PC-3 (cell line): ENCODE data around the gene DDI2. TPM values are rescaled to one million over a fixed set of nuclear protein-coding genes. Genes with fewer than 3 reads are reported as not detected.
"Not testable (repeated sequence)": the region's sequence is repeated elsewhere in the genome, so short reads cannot be mapped to it uniquely, and the experiment has no call there.

Source experiments
- ATAC-seq: fragments of 200-7000 bp; cut with Tn5 transposase; 2 replicates; pipeline ENCODE4 v1.9.1; 2020; ENCODE audit warnings: mild to moderate bottlenecking, moderate library complexity
- BruUV-seq: library from RNA; stranded (reverse); fragments of 400-500 nt; replicated peaks from 2 replicates; lab custom pipeline; 2021; lab: Mats Ljungman, UMichigan
- CTCF ChIA-PET: fragments of 300-600 bp; sonication (Branson Sonifier 250); formaldehyde crosslinking; loops from one replicate; lab custom pipeline; 2022; ENCODE audit warnings: antibody characterized with exemption; lab: Charles Lee
- POLR2A ChIA-PET: fragments of 300-600 bp; sonication (Branson Sonifier 250); formaldehyde crosslinking; loops from one replicate; lab custom pipeline; 2022; ENCODE audit warnings: antibody characterized with exemption; ENCODE audit not compliant: unreplicated experiment; lab: Charles Lee
- DNase-seq: peaks from one replicate; pipeline ENCODE4 v3.0.0-alpha.2; 2015
- H2AFZ ChIP-seq: fragments of 300-600 bp; sonication (generic); 2 replicates; pipeline ENCODE4 v1.6.0; 2016; ENCODE audit warnings: antibody characterized with exemption, low read length
- H3F3A ChIP-seq: fragments of 300-600 bp; sonication (generic); one replicate; pipeline ENCODE4 v1.6.0; 2017; ENCODE audit warnings: antibody characterized with exemption, low read length, control low read depth, mild to moderate bottlenecking; ENCODE audit not compliant: unreplicated experiment
- H3K27ac ChIP-seq: fragments of 300-600 bp; sonication (generic); 2 replicates; pipeline ENCODE4 v1.5.1; 2016; ENCODE audit warnings: mild to moderate bottlenecking, low read length
- H3K27me3 ChIP-seq: fragments of 300-600 bp; sonication (generic); 2 replicates; pipeline ENCODE4 v1.6.1; 2016; ENCODE audit warnings: low read length, mixed read lengths
- H3K36me3 ChIP-seq: fragments of 300-600 bp; sonication (generic); 2 replicates; pipeline ENCODE4 v1.6.1; 2016; ENCODE audit warnings: low read depth, mixed run types, low read length, mixed read lengths
- H3K4me1 ChIP-seq: fragments of 300-600 bp; sonication (generic); 2 replicates; pipeline ENCODE4 v1.5.1; 2016; ENCODE audit warnings: low read length; ENCODE audit not compliant: insufficient read depth
- H3K4me2 ChIP-seq: fragments of 300-600 bp; sonication (generic); 2 replicates; pipeline ENCODE4 v1.6.0; 2016; ENCODE audit warnings: low read length
- H3K4me3 ChIP-seq: fragments of 300-600 bp; sonication (generic); 2 replicates; pipeline ENCODE4 v1.5.1; 2016; ENCODE audit warnings: mild to moderate bottlenecking, low read length, mixed read lengths
- H3K79me2 ChIP-seq: fragments of 300-600 bp; sonication (generic); 2 replicates; pipeline ENCODE4 v1.6.1; 2017; ENCODE audit warnings: low read length, mixed read lengths
- H3K9ac ChIP-seq: fragments of 300-600 bp; sonication (generic); 2 replicates; pipeline ENCODE4 v1.6.0; 2016; ENCODE audit warnings: mild to moderate bottlenecking, low read length
- H3K9me2 ChIP-seq: fragments of 300-600 bp; sonication (generic); replicated peaks from 2 replicates; pipeline ENCODE4 v1.6.1; 2016; ENCODE audit warnings: mixed run types, low read length, mixed read lengths
- H3K9me3 ChIP-seq: fragments of 300-600 bp; sonication (generic); 2 replicates; pipeline ENCODE4 v1.6.1; 2016; ENCODE audit warnings: low read length, mixed read lengths
- H4K20me1 ChIP-seq: fragments of 300-600 bp; sonication (generic); 2 replicates; pipeline ENCODE4 v1.6.1; 2016; ENCODE audit warnings: low read length, mixed read lengths
- CTCF ChIP-seq: fragments of 300-600 bp; sonication (generic); conservative IDR thresholded peaks from 2 replicates; pipeline ENCODE4 v1.5.1; 2017; ENCODE audit warnings: antibody characterized with exemption, low read depth, mild to moderate bottlenecking, low read length
- EZH2 ChIP-seq: fragments of 300-600 bp; sonication (generic); IDR thresholded peaks from one replicate; pipeline ENCODE4 v1.6.1; 2017; ENCODE audit warnings: antibody characterized with exemption, mild to moderate bottlenecking, low read length; ENCODE audit not compliant: unreplicated experiment
- EZH2phosphoT487 ChIP-seq: fragments of 300-600 bp; sonication (generic); IDR thresholded peaks from 2 replicates; pipeline ENCODE4 v1.6.1; 2018; ENCODE audit warnings: mild to moderate bottlenecking, antibody characterized with exemption, low read length, borderline replicate concordance
- intact Hi-C: fragments of 100-400 bp; cut with micrococcal nuclease; formaldehyde crosslinking; loops from 2 replicates; pipeline ENCODE4 v1.9.0; 2023
- total RNA-seq: library from RNA; depleted of rRNA; stranded (reverse); fragments of >200 nt; gene quantifications from 2 replicates; pipeline ENCODE4 v1.2.3, GENCODE V29; 2014

DDI2 gene
- total RNA-seq, 1 experiment from 2014 or later: 15.0 TPM

- H4K20me1 ChIP-seq: no peaks in the 10 kb centered on the region
- no peak overlapping the region for H3K9ac ChIP-seq
- H2AFZ ChIP-seq: no peak overlapping the region
- CTCF ChIA-PET: no interaction called here
- no peak overlapping the region for H3K4me2 ChIP-seq
- intact Hi-C loops: no loop called here
- H3K9me2 ChIP-seq: no peaks in the 10 kb centered on the region
- 0 out of 2 replicates have a peak, but pooled peaks cover 3% of the 10 kb centered on the region for H3K79me2 ChIP-seq
- no peaks in the 10 kb centered on the region for H3K4me1 ChIP-seq
- H3K9me3 ChIP-seq: no peaks in the 10 kb centered on the region
- no peak for TF ChIP-seq EZH2
- TF ChIP-seq CTCF: no peak
- no peak for TF ChIP-seq EZH2phosphoT487
- POLR2A ChIA-PET: no interaction called here
- no TSS peak for BruUV-seq
- H3K36me3 ChIP-seq: peaks cover 22% of the 10 kb centered on the region
- H3K4me3 ChIP-seq: no peak overlapping the region
- H3K27me3 ChIP-seq: no peaks in the 10 kb centered on the region
- ATAC-seq (no peak), DNase-seq (no peak)
- no peaks in the 10 kb centered on the region for H3F3A ChIP-seq
- no peak overlapping the region for H3K27ac ChIP-seq
Observed at GRCh38 chr1:15649937-15650336, 32.7 kb downstream of the DDI2 start.

GRCh38 chr1:15650433-15650832 is 33.2 kb downstream of the DDI2 start:
- ATAC-seq (no peak), DNase-seq (no peak)
- H3K27ac ChIP-seq: no peak overlapping the region
- peaks cover 20% of the 10 kb centered on the region for H3K36me3 ChIP-seq
- POLR2A ChIA-PET: no interaction called here
- CTCF ChIA-PET: no interaction called here
- no peak for TF ChIP-seq EZH2
- H3K9me3 ChIP-seq: no peaks in the 10 kb centered on the region
- no TSS peak for BruUV-seq
- no peak overlapping the region for H3K9ac ChIP-seq
- no peaks in the 10 kb centered on the region for H3K4me1 ChIP-seq
- no peaks in the 10 kb centered on the region for H3F3A ChIP-seq
- intact Hi-C loops: no loop called here
- no peaks in the 10 kb centered on the region for H3K27me3 ChIP-seq
- H3K9me2 ChIP-seq: no peaks in the 10 kb centered on the region
- H4K20me1 ChIP-seq: no peaks in the 10 kb centered on the region
- 0 out of 2 replicates have a peak, but pooled peaks cover under 1% of the 10 kb centered on the region for H3K79me2 ChIP-seq
- H3K4me2 ChIP-seq: no peak overlapping the region
- no peak overlapping the region for H3K4me3 ChIP-seq
- no peak overlapping the region for H2AFZ ChIP-seq

- BruUV-seq, H3K27me3 ChIP-seq, DNase-seq, H3K4me1 ChIP-seq, ATAC-seq, H2AFZ ChIP-seq, POLR2A ChIA-PET, H3K9me3 ChIP-seq, H3K4me2 ChIP-seq, intact Hi-C loops, H3K4me3 ChIP-seq, H4K20me1 ChIP-seq, H3F3A ChIP-seq, CTCF ChIA-PET, H3K27ac ChIP-seq, H3K9ac ChIP-seq, H3K9me2 ChIP-seq, H3K79me2 ChIP-seq: not testable (repeated sequence)
- H3K36me3 ChIP-seq: peaks cover 26% of the 10 kb centered on the region
Observed at GRCh38 chr1:15652130-15652529, 34.9 kb downstream of the DDI2 start.

GRCh38 chr1:15654091-15654690 is 36.9 kb downstream of the DDI2 start:
- no peak overlapping the region for H3K4me2 ChIP-seq
- H3K9ac ChIP-seq: no peak overlapping the region
- no peak overlapping the region for H2AFZ ChIP-seq
- POLR2A ChIA-PET: no interaction called here
- H4K20me1 ChIP-seq: no peaks in the 10 kb centered on the region
- H3K79me2 ChIP-seq: no peaks in the 10 kb centered on the region
- CTCF ChIA-PET: no interaction called here
- TF ChIP-seq EZH2phosphoT487 (no peak), EZH2 (no peak)
- ATAC-seq: no peak
- no peaks in the 10 kb centered on the region for H3K27me3 ChIP-seq
- no peak overlapping the region for H3K4me3 ChIP-seq
- H3K36me3 ChIP-seq: peaks cover 30% of the 10 kb centered on the region
- DNase-seq: no peak
- H3F3A ChIP-seq: no peaks in the 10 kb centered on the region
- H3K4me1 ChIP-seq: no peaks in the 10 kb centered on the region
- intact Hi-C loops: no loop called here
- BruUV-seq: no TSS peak
- H3K27ac ChIP-seq: no peak overlapping the region
- H3K9me2 ChIP-seq: no peaks in the 10 kb centered on the region
- H3K9me3 ChIP-seq: no peaks in the 10 kb centered on the region
